Transverse colon (tissue), 4 donors: ENCODE measurements around the gene DPY19L1. TPM values are rescaled to one million over a fixed set of nuclear protein-coding genes. Genes with fewer than 3 reads are reported as not detected.
A peak's percentile ranks its signal among the peaks of the same experiment; 100 is the strongest.

ENCODE experiments used
- DNase-seq: peaks from one replicate; pipeline ENCODE4 v3.0.0-alpha.2; 2019
- H3K27ac ChIP-seq, 4 donors: fragments of 200-600 bp; sonication (generic); 2 replicates each; pipeline ENCODE4 v1.5.1; 2016 to 2018; ENCODE audit warnings: inconsistent platforms in 4 of 4
- H3K27me3 ChIP-seq: fragments of 200-600 bp; sonication (generic); 2 replicates; pipeline ENCODE4 v1.5.1; 2017; ENCODE audit warnings: inconsistent platforms
- H3K36me3 ChIP-seq, 4 donors: fragments of 200-600 bp; sonication (generic); 2 replicates each; pipeline ENCODE4 v1.5.1; 2017 to 2019; ENCODE audit warnings: inconsistent platforms in 4 of 4
- H3K4me1 ChIP-seq, 4 donors: fragments of 200-600 bp; sonication (generic); 2 replicates each; pipeline ENCODE4 v1.5.1; 2017 to 2020; ENCODE audit warnings: inconsistent platforms in 4 of 4
- H3K4me3 ChIP-seq, 4 donors: fragments of 200-600 bp; sonication (generic); 1 replicate in 1 of 4; 2 replicates in 3 of 4; pipeline versions ENCODE4 v1.5.1 to v1.6.1; 2017 to 2019; ENCODE audit warnings: inconsistent platforms in 4 of 4
- H3K9me3 ChIP-seq, 2 donors: fragments of 200-600 bp; sonication (generic); 2 replicates each; pipeline ENCODE4 v1.5.1; 2017 to 2019; ENCODE audit warnings: inconsistent platforms in 2 of 2
- EP300 ChIP-seq: sonication (generic); formaldehyde crosslinking; IDR thresholded peaks from one replicate; pipeline ENCODE4 v1.6.1; 2017; ENCODE audit warnings: antibody characterized with exemption, low read depth
- POLR2A ChIP-seq: fragments of 450-650 bp; IDR thresholded peaks from one replicate; pipeline ENCODE4 v1.6.1; 2016; ENCODE audit warnings: antibody characterized with exemption, mild to moderate bottlenecking, moderate library complexity
- POLR2AphosphoS5 ChIP-seq, 3 donors: sonication (generic); formaldehyde crosslinking; IDR thresholded peaks; one replicate each; pipeline ENCODE4 v1.6.1; 2016; ENCODE audit warnings: antibody characterized with exemption in 3 of 3
- WGBS, 2 donors: methylation state at CpG; one replicate each; pipeline ENCODE4 v1.1.5; 2018; ENCODE audit warnings: low coverage in 1 of 2; 5-methylcytosine and 5-hydroxymethylcytosine counted together
- in situ Hi-C, 4 donors: fragments of 200-750 bp; cut with MboI; loops; one replicate each; pipeline versions ENCODE4 v1.15.0 to v1.15.1; 2017; ENCODE audit warnings: low sequenced_read_pairs in 3 of 4, low pct_ligation_motif_present in 1 of 4, low pct_unique_long_range_greater_than_20kb in 1 of 4
- intact Hi-C: fragments of 100-400 bp; cut with DNase I; formaldehyde crosslinking; loops from one replicate; pipeline ENCODE4 v1.15.1; 2023; ENCODE audit warnings: low total_unique reads
- total RNA-seq, 4 donors: library from RNA; depleted of rRNA; stranded (reverse); fragments of >200 nt; gene quantifications; one replicate each; pipeline ENCODE4 v1.1.0, GENCODE V29; 2016
- TF ChIP-seq, protein P1 (sequence below), 5 experiments: fragments of 200-600 bp in 3 of 5; fragments of 450-650 bp in 2 of 5; sonication (generic) in 3 of 5; IDR thresholded peaks; 1 replicate in 2 of 5; 2 replicates in 3 of 5; pipeline ENCODE4 v1.5.1; 2016 to 2017; ENCODE audit warnings: antibody characterized with exemption in 5 of 5, inconsistent platforms in 3 of 5, mild to moderate bottlenecking in 2 of 5, moderate library complexity in 1 of 5

The DPY19L1 gene
- total RNA-seq, 4 donors from 2014 or later: 1.6 to 14.7 (median 12.0) TPM

DNA sequence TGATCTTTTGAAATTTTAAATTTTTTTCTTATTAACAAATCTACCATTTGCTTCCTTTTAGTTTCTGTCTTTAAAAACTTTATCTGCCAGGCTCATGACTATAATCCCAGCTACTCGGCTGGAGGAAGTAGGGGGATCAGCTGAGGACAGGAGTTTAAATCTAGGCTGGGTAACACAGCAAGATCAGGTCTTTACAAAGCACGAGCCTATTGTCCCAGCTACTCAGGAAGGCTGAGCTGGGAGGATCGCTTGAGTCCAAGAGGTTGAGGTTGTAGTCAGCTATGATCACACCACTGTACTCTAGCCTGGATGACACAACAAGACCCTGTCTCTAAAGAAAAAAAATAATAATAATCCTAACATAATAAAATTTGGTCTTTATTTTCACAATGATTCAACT is 17.5 kb downstream of the DPY19L1 start:
- peaks cover 0 to 12% (median 0%) of the 10 kb centered on the region in 4 donors for H3K36me3 ChIP-seq
- 76 to 85% methylated on average over 2 to 3 of the region's 3 CpGs for WGBS, 2 donors
- no peak for TF ChIP-seq EP300
- no peak for TF ChIP-seq POLR2AphosphoS5 (IDR thresholded peaks at IDR 0.05)
- TF ChIP-seq, protein P1, sequence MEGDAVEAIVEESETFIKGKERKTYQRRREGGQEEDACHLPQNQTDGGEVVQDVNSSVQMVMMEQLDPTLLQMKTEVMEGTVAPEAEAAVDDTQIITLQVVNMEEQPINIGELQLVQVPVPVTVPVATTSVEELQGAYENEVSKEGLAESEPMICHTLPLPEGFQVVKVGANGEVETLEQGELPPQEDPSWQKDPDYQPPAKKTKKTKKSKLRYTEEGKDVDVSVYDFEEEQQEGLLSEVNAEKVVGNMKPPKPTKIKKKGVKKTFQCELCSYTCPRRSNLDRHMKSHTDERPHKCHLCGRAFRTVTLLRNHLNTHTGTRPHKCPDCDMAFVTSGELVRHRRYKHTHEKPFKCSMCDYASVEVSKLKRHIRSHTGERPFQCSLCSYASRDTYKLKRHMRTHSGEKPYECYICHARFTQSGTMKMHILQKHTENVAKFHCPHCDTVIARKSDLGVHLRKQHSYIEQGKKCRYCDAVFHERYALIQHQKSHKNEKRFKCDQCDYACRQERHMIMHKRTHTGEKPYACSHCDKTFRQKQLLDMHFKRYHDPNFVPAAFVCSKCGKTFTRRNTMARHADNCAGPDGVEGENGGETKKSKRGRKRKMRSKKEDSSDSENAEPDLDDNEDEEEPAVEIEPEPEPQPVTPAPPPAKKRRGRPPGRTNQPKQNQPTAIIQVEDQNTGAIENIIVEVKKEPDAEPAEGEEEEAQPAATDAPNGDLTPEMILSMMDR (IDR thresholded peaks at IDR 0.05): no peak
- TF ChIP-seq POLR2A: no peak
- no peak overlapping the region for H3K27ac ChIP-seq
- H3K9me3 ChIP-seq: no peaks in the 10 kb centered on the region
- H3K4me3 ChIP-seq: no peak overlapping the region
- intact Hi-C loops: no loop called here
- H3K4me1 ChIP-seq: no peaks in the 10 kb centered on the region
- in situ Hi-C loops: no loop called here
- H3K27me3 ChIP-seq: no peaks in the 10 kb centered on the region
- no peak for DNase-seq

DNA sequence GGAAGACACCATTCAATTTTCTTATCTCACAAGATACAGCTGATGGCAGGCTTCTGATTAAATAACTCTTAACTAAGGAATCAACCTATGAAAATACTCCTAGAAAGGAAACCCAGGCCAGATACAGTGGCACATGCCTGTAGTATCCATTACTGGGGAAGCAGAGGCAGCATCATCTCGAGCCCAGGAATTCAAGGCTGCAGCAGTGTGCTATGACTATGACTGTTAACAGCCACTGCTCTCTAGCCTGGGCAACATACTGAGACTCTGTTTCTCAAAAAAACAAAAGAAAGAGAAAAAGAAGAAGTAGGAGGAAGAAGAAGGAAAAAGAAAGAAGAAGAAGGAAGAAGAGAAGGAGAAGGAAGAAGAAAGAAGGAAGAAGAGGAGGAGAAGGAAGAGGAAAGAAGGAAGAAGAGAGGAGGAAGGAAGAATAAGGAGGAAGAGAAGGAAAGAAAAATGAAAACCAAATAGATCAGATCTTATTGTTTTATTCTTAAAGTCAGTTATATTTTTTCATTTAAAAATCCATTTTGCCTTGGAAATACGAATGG is 18.0 kb downstream of the DPY19L1 start:
- Histone ChIP-seq H3K27me3 (no peaks in the 10 kb centered on the region), H3K4me1 (no peaks in the 10 kb centered on the region), H3K36me3 (peaks cover 0 to 12% (median 0%) of the 10 kb centered on the region in 4 donors), H3K4me3 (no peak overlapping the region), H3K9me3 (no peaks in the 10 kb centered on the region), H3K27ac (no peak overlapping the region)
- 80 to 93% methylated on average over 1 to 2 of the region's 2 CpGs for WGBS, 2 donors
- intact Hi-C loops: no loop called here
- DNase-seq: no peak
- in situ Hi-C loops: no loop called here
- TF ChIP-seq POLR2AphosphoS5 (IDR thresholded peaks at IDR 0.05) (no peak), POLR2A (no peak), EP300 (no peak)
- TF ChIP-seq, protein P1 (IDR thresholded peaks at IDR 0.05): no peak

DNA sequence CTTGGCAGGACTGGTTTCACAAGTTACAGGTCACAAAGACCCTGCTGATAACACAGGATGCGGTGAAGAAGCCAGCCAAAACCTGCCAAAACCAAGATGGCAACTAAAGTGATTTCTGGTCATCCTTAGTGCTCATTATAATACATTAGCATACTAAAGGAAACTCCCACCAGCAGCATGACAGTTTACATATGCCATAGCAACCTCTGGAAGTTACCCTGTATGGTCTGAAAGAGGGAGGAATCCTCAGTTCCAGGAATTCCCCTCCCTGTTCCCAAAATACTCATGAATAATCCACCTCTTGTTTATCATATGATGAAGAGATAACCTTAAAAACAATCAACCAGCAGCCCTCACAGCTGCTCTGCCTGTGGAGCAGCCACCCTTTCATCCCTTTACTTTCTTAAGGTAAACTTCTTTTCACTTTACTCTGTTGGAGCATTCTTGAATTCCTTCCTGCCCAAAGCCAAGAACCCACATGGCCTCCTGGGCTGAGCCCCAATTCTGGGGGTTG is 21.9 kb downstream of the DPY19L1 start:
- Histone ChIP-seq H3K4me1 (peaks cover 0 to 17% (median 1%) of the 10 kb centered on the region in 4 donors), H3K9me3 (no peaks in the 10 kb centered on the region), H3K27ac (no peak overlapping the region), H3K4me3 (no peak overlapping the region), H3K27me3 (no peaks in the 10 kb centered on the region), H3K36me3 (peaks cover 0 to 12% (median 0%) of the 10 kb centered on the region in 4 donors)
- DNase-seq: no peak
- intact Hi-C loops (no loop called here), in situ Hi-C loops (no loop called here)
- TF ChIP-seq, protein P1 (IDR thresholded peaks at IDR 0.05): no peak
- TF ChIP-seq EP300 (no peak), POLR2AphosphoS5 (IDR thresholded peaks at IDR 0.05) (no peak), POLR2A (no peak)
- WGBS, 2 donors: 96% methylated on average over 1 of the region's 1 CpG; no CpG with 5 or more reads in 1 of the 2 donors

DNA sequence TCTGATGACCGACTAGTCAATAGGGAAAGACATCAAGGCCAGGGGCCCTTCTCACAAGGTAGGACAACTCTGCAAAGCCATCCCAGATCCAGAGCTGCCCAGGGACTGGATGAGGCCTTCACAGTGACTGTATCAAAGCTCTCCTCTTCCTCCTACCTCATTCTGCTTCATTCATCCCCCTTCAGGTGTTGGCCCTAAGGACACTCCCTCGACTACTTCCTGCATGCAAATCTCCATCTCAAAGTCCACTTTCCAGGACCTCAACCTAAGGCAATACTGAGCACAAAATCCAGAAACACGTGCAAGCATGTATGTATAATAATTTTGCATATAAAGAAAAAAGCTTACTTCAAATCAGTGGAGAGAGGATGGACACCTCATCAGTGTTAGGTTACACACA is 25.1 kb downstream of the DPY19L1 start:
- H3K36me3 ChIP-seq: peaks cover 0 to 12% (median 0%) of the 10 kb centered on the region in 4 donors
- H3K27ac ChIP-seq: peak overlapping the region; percentile 18 to 68 (median 38)
- H3K27me3 ChIP-seq: no peaks in the 10 kb centered on the region
- DNase-seq: peak; percentile 26
- intact Hi-C loops: no loop called here
- in situ Hi-C loops: no loop called here
- no peak overlapping the region for H3K4me3 ChIP-seq
- H3K9me3 ChIP-seq: no peaks in the 10 kb centered on the region
- peaks cover 0 to 17% (median 1%) of the 10 kb centered on the region in 4 donors for H3K4me1 ChIP-seq
- no peak for TF ChIP-seq EP300
- TF ChIP-seq POLR2AphosphoS5 (IDR thresholded peaks at IDR 0.05): peak in 1 of 3 donors; percentile 34
- WGBS, 2 donors: 66 to 86% methylated on average over 1 to 3 of the region's 3 CpGs
